ENCODE results near the gene NFILZ.

The NFILZ gene

GRCh38 chr19:8629996-8630683, at the start of gene NFILZ:
Gene NFILZ, plus strand, starts transcription at chr19:8630633. Its CDS starts 46,133 bp downstream, at chr19:8676766.
- DNase-seq, result no peak

GRCh38 chr19:8580710-8581281, 49.6 kb upstream of the NFILZ start:
- no peak for DNase-seq

- no peak for DNase-seq
These were observed 45.2 kb upstream of the NFILZ start for GRCh38 chr19:8584965-8585893.

GRCh38 chr19:8585894-8586750, 44.3 kb upstream of the NFILZ start:
- no peak for DNase-seq

GRCh38 chr19:8589177-8589714, 41.2 kb upstream of the NFILZ start:
- no peak for DNase-seq

GRCh38 chr19:8592231-8593009, 38.0 kb upstream of the NFILZ start:
- DNase-seq, result no peak

- no peak for DNase-seq
These were observed 36.5 kb upstream of the NFILZ start for GRCh38 chr19:8593931-8594330.

- no peak for DNase-seq
These were observed 34.8 kb upstream of the NFILZ start for GRCh38 chr19:8595651-8596050.

- DNase-seq, result no peak
These were observed 34.3 kb upstream of the NFILZ start for GRCh38 chr19:8596168-8596567.

GRCh38 chr19:8600064-8600463, 30.4 kb upstream of the NFILZ start:
- no peak for DNase-seq

- no peak for DNase-seq
These were observed 29.6 kb upstream of the NFILZ start for GRCh38 chr19:8600816-8601215.

- no peak for DNase-seq
These were observed 28.6 kb upstream of the NFILZ start for GRCh38 chr19:8601796-8602195.

- DNase-seq, result no peak
These were observed 24.9 kb upstream of the NFILZ start for GRCh38 chr19:8605514-8605913.

- no peak for DNase-seq
These were observed 23.0 kb upstream of the NFILZ start for GRCh38 chr19:8607386-8607785.

- DNase-seq, result no peak
These were observed 21.5 kb upstream of the NFILZ start for GRCh38 chr19:8608941-8609278.

GRCh38 chr19:8609279-8610040, 21.0 kb upstream of the NFILZ start:
- DNase-seq, result no peak

- no peak for DNase-seq
These were observed 20.1 kb upstream of the NFILZ start, which contains the start of gene ADAMTS10 for GRCh38 chr19:8610041-8610935. Gene ADAMTS10, minus strand, starts transcription at chr19:8610715. Its CDS starts 5,005 bp downstream, at chr19:8605710.

- DNase-seq, result no peak
These were observed 19.5 kb upstream of the NFILZ start for GRCh38 chr19:8610936-8611300.

GRCh38 chr19:8611391-8611876, 19.0 kb upstream of the NFILZ start:
- DNase-seq, result no peak

All from NCI-H446 treated with DMSO at 0.1 percent for 48 hours (cell line).